Glutamatergic neuron (in vitro differentiated cells): ENCODE measurements around the gene XPO5. TPM values are rescaled to one million over a fixed set of nuclear protein-coding genes. Genes with fewer than 3 reads are reported as not detected.
A peak's percentile ranks its signal among the peaks of the same experiment; 100 is the strongest.

ENCODE experiments used
- DNase-seq: peaks from one replicate; pipeline ENCODE4 v3.0.0; 2022
- H3K27ac Mint-ChIP-seq: one replicate; pipeline ENCODE4 v1.8.0; 2020; ENCODE audit warnings: mild to moderate bottlenecking, mixed read lengths, inconsistent platforms; ENCODE audit not compliant: unreplicated experiment
- H3K27me3 Mint-ChIP-seq: one replicate; pipeline ENCODE4 v1.8.0; 2020; ENCODE audit warnings: mild to moderate bottlenecking, moderate library complexity, mixed read lengths, inconsistent platforms; ENCODE audit not compliant: unreplicated experiment
- H3K36me3 Mint-ChIP-seq: one replicate; pipeline ENCODE4 v1.8.0; 2020; ENCODE audit warnings: mild to moderate bottlenecking, mixed read lengths, inconsistent platforms; ENCODE audit not compliant: unreplicated experiment
- H3K4me1 Mint-ChIP-seq: one replicate; pipeline ENCODE4 v1.8.0; 2020; ENCODE audit warnings: mild to moderate bottlenecking, low read depth, mixed read lengths, inconsistent platforms; ENCODE audit not compliant: unreplicated experiment
- H3K4me3 Mint-ChIP-seq: one replicate; pipeline ENCODE4 v1.8.0; 2020; ENCODE audit warnings: mild to moderate bottlenecking, mixed read lengths, inconsistent platforms; ENCODE audit not compliant: unreplicated experiment
- H3K9me3 Mint-ChIP-seq: one replicate; pipeline ENCODE4 v1.8.0; 2020; ENCODE audit warnings: mild to moderate bottlenecking, moderate library complexity, mixed read lengths, inconsistent platforms; ENCODE audit not compliant: unreplicated experiment
- total RNA-seq: library from RNA; stranded (reverse); fragmentation: NEBNext Ultra II Directional; extraction: Animal tissue kit (Norgen Biotek cat#: 25700); gene quantifications from one replicate; pipeline ENCODE4 v1.2.1, GENCODE V29; 2021; ENCODE audit not compliant: unreplicated experiment
- TF ChIP-seq, protein P1 (sequence below): fragments of 200-600 bp; sonication (generic); IDR thresholded peaks from one replicate; pipeline ENCODE4 v1.5.0; 2021; ENCODE audit not compliant: partially characterized antibody, unreplicated experiment

XPO5 gene
- total RNA-seq, 1 donor from 2014 or later: 52.7 TPM

DNA sequence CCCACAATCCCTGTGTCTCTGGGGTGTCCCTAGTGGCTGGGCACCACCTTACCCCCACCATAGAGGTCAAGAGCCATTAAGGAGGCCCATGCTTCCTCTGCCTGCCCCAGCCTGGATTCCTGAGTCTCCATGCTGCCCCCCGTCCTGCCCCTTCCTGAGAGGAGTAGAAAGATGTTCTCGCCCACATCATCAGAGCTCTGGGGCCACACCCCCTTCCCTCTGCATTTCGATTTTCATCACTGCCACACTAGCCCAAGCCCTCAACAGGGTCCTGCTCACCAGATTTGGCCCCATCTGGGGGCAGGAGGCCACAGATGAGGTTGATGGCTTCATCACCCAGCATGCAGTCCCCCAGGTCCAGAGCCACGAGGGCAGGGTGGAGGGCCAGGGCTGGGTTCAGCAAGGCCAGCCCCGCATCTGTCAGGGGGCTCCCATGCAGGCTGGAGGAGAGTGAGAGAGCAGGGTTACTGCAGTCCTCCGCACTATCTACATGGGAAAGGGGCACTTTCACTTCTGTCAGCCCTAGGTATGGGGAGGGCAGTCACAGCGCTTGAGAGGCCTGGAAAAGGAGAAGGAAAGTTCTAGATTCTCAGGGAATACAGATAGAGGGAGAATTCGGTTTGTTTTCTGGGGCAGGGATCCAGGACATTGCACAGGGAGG lies 67.2 kb downstream of the XPO5 start:
- Mint-ChIP-seq H3K4me1 (peaks cover 9% of the 10 kb centered on the region), H3K4me3 (peak overlapping the region; percentile 91), H3K27ac (peak overlapping the region; percentile 63), H3K36me3 (peaks cover 4% of the 10 kb centered on the region), H3K9me3 (peaks cover 6% of the 10 kb centered on the region), H3K27me3 (peaks cover 20% of the 10 kb centered on the region)
- TF ChIP-seq, protein P1, sequence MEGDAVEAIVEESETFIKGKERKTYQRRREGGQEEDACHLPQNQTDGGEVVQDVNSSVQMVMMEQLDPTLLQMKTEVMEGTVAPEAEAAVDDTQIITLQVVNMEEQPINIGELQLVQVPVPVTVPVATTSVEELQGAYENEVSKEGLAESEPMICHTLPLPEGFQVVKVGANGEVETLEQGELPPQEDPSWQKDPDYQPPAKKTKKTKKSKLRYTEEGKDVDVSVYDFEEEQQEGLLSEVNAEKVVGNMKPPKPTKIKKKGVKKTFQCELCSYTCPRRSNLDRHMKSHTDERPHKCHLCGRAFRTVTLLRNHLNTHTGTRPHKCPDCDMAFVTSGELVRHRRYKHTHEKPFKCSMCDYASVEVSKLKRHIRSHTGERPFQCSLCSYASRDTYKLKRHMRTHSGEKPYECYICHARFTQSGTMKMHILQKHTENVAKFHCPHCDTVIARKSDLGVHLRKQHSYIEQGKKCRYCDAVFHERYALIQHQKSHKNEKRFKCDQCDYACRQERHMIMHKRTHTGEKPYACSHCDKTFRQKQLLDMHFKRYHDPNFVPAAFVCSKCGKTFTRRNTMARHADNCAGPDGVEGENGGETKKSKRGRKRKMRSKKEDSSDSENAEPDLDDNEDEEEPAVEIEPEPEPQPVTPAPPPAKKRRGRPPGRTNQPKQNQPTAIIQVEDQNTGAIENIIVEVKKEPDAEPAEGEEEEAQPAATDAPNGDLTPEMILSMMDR: no peak
- DNase-seq: no peak

DNA sequence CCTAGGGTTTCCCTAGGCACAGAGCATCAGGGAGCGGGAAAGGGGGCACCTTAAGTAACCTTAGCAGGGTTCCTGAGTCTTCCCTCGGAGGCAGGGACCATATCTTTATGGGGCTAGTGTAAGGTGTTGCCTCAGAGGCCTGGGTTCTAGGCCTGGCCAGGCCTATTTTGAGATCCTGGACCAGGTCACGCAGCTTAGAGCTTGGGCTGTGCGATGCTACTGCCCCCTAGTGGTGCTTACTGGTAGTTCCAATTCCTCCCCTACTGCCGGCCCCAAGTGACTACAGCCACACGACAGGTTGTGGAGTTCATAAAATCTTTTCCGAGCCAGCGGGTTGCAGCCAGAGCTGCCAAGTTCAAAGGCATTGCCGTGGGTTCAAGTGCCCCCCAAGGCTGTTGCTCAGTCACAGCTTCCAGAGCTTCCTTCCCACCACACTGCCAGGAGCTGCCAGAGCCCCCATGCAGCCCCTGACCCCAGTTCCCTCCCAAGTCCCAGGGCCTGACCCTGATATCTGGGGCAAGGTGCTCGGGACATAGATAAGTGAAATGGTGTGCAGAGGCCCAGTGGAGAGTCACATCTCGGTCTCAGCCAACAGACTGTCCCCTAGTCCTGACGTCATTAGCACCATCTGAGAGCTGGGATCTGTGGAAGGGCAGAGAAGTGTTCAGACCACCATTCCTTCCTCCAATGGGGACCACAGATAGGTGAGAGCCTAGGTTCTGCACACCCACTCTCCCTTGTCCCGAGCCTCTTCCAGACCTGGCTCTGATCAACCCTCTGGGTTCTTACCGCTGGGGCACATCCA lies 69.0 kb downstream of the XPO5 start:
- peaks cover 8% of the 10 kb centered on the region for H3K9me3 Mint-ChIP-seq
- no peak overlapping the region for H3K4me3 Mint-ChIP-seq
- peaks cover 9% of the 10 kb centered on the region for H3K4me1 Mint-ChIP-seq
- peaks cover 4% of the 10 kb centered on the region for H3K36me3 Mint-ChIP-seq
- TF ChIP-seq, protein P1: peak; percentile 97
- H3K27ac Mint-ChIP-seq: no peak overlapping the region
- H3K27me3 Mint-ChIP-seq: peaks cover 20% of the 10 kb centered on the region
- peak; percentile 83 for DNase-seq

DNA sequence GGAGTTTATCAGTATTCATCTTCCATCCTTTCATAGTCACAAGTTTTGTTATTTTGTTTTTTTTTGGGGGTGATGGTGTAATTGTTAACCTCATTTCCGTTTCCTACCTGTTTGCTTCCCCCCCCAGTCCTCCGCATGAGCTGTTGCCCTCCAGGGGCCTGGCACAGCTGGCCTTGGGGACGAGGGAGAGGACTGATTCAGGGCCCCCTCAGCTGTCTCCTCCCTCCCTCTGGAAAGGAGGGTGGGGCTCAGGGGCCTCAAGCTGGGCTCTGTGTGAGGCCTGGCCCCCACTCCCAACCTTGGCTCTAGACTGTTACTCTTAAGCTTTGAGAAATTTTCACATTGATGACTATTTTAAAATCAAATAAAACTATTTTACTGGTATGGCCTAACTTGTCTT lies 69.7 kb downstream of the XPO5 start:
- Mint-ChIP-seq H3K4me3 (no peak overlapping the region), H3K9me3 (peaks cover 8% of the 10 kb centered on the region), H3K27ac (no peak overlapping the region), H3K36me3 (no peaks in the 10 kb centered on the region), H3K4me1 (peaks cover 9% of the 10 kb centered on the region), H3K27me3 (peaks cover 17% of the 10 kb centered on the region)
- no peak for DNase-seq
- TF ChIP-seq, protein P1: no peak

DNA sequence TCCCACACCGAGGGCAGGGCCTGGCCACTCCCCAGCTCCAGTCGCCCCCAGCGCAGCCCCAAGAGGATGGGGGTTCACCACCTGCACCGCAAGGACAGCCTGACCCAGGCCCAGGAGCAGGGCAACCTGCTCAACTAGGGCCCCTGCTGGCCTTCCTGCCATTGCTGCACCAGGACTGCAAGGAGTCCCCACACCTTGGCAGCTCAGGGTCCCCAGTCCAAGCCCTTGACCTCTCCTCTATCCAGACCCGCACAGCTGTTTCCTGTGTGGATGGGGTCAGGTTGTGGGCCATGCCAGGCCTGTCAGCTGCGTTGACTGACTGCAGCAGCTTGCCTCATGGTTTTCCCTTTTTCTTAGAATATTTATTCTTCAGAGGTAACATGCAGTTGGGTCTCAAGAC lies 70.1 kb downstream of the XPO5 start:
- Mint-ChIP-seq H3K27ac (no peak overlapping the region), H3K27me3 (peaks cover 16% of the 10 kb centered on the region), H3K36me3 (no peaks in the 10 kb centered on the region), H3K4me1 (peaks cover 9% of the 10 kb centered on the region), H3K9me3 (peaks cover 8% of the 10 kb centered on the region), H3K4me3 (no peak overlapping the region)
- no peak for DNase-seq
- TF ChIP-seq, protein P1: no peak
